Hypothalamus (tissue), 51 donors: ENCODE measurements around the gene MTFP1.
"Not testable (repeated sequence)": the region's sequence is repeated elsewhere in the genome, so short reads cannot be mapped to it uniquely, and the experiment has no call there.

ENCODE experiments used
- DNase-seq, 51 donors: peaks; one replicate each; lab custom pipeline; 2025; lab: John Stamatoyannopoulos, UW

Gene MTFP1

DNA sequence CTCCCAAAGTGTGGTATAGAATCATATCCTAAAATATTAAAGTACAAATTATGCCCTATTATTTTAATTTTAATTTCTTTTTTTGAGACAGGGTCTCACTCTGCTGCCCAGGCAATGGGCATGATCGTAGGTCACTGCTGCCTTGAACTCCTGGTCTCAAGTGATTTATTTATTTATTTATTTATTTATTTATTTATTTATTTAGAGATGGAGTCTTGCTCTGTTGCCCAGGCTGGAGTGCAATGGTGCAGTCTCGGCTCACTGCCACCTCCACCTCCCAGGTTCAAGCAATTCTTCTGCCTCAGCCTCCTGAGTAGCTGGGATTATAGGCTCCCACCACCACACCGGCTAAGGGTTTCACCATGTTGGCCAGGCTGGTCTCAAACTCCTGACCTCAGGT is 24.5 kb upstream of the MTFP1 start:
- DNase-seq = not testable (repeated sequence)

- peak in 1 of 51 donors; percentile 37 for DNase-seq
Observed at GRCh38 chr22:30402028-30402765, 23.4 kb upstream of the MTFP1 start.

- not testable (repeated sequence) for DNase-seq
Observed at GRCh38 chr22:30402766-30403104, 22.8 kb upstream of the MTFP1 start.

- no peak for DNase-seq
Observed at GRCh38 chr22:30404307-30404706, 21.3 kb upstream of the MTFP1 start.

DNA sequence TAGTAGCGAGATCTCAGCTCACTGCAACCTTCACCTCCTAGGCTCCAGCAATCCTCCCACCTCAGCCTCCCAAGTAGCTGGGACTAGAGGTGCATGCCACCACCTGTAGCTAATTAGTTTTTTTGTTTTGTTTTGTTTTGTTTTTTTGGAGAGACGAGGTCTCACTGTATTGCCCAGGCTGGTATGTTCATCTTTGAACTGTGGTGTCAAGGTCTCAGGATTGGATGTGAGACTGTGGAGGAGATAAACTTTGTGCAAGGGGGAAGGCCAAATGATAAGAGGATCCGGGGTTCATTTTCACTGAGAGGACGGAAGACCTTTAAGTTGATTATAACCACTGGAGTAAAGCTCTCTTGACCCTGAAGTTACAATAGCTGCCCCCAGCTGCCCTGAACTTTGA is 19.8 kb upstream of the MTFP1 start:
- DNase-seq = no peak

DNA sequence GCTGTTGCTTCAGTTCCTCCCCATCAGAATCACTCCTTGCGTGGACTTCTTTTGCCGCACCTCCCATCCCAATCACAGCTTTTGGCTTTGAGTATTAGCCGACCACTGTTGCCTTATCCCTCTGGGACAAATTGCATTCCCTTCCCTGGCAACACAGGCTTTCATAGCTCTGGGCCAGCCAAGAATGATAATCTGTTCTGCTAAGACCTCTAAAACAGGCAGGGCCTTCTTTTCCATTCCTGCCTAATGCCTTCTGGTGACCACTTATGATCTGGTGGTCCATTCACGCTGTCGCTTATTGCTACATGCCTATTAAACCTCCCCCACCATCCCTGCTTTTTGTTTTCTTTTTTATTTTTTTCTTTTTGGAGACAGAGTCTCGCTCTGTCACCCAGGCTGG is 19.2 kb upstream of the MTFP1 start:
- DNase-seq = no peak

- DNase-seq = no peak
Observed at GRCh38 chr22:30408388-30409102, 17.0 kb upstream of the MTFP1 start.

DNA sequence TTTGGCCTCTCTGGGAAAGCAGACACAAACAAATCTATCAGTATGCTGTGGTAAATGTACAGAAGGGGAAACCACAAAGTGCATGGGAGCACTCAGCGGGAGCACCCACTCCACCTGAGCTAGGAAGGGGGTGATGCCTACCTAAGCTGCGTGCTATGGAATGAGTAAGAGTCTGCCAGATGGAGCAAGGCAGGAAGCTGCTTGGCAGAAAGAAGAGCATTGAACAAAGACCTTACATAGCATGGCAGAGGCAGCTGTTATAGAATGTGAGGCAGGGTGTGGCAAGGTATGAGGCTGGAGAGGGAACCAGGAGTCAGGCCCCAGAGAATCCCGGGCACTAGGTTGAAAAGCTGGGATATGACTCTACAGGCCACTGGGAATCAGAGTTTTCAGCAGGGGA is 13.8 kb upstream of the MTFP1 start:
- no peak for DNase-seq

DNA sequence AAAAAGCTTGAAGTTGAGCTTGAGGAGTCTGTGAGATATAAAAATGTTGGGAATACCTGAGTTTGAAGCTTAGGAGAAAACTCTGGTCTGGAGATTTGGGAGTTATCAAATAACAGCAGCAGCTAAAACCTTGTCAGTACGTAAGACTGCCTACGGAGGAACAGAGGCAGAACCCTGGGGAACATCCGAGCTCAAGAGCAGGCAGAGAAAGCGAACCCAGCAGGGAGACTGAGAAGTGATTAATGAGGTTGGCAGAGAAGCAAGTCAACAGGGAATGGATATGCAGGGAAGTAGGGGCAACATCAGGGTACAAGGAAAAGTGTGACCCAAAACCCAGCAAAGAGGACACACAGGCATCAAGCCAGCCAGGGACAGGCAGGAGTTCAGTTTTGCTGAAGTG is 12.6 kb upstream of the MTFP1 start:
- DNase-seq = no peak

DNA sequence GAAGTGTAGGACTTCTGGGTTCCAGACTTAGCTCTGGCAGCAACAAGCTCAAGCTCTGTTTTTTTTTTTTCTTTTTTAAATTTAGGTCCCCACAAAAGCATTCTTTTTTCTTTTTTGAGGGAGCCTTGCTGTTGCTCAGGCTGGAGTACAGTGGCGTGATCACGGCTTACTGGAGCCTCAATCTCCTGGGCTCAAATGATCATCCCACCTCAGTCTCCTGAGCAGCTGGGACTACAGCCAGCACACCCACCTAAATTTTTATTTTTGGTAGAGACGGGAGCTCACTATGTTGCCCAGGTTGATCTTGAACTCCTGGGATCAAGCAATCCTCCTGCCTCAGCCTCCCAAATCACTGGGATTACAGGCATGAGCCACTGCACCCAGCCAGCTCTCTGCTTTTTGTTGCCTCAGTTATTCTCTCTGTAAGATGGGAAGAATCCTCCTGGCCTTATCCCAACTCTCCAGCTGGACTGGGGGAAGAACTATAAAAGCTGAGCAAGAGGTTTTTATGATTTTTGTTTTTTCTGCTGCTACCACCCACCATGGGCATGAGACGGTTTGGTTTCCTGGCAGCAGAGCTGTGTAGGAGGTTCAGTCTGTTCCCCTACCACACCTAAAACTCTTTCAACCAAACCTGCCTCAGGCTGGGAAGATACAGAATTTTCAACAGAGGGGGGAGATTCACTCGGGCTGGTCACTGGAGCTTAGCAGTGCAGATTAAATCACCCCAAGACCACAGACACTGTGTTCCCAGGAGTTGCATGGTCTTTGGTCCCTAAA is 11.6 kb upstream of the MTFP1 start:
- peak in 1 of 51 donors; percentile 27 for DNase-seq

GRCh38 chr22:30414525-30415047 is 11.0 kb upstream of the MTFP1 start:
- no peak for DNase-seq

DNA sequence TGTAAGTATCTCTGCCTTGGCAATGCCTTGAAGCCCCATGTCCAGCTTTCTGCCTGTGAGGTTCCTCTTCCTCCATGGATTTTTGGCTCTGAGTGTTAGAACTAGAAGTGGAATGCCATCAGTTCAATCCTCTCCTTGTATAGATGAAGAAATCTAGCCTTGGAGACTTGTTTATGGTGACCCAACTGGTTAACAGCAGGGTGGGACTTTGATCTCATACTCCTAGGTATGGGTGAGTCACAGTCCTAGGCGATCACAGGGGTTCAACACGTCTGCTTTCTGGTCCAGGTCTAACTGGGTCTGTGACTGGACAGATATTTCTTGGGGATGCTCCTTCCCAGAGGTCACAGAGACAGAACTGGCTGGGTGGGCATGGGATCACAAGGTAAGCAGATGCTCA is 9.2 kb upstream of the MTFP1 start:
- no peak for DNase-seq

DNA sequence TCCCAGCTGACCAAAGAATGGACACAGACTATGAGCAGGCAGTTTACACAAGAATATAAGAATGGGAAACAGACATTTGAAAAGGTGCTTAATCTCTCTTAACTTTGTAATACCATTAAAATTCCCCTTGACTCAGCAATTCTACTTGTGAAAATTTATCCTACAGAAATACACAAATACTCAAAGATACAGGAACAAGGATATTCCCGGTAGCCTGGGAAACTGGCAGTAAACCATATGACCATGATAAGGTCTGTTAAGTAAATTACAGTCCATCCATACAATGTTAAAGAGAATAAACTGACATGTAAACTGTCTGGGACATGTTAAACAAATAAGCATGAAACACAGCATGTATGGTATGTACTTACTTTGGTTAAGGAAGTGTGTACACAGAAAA is 8.7 kb upstream of the MTFP1 start:
- no peak for DNase-seq

DNA sequence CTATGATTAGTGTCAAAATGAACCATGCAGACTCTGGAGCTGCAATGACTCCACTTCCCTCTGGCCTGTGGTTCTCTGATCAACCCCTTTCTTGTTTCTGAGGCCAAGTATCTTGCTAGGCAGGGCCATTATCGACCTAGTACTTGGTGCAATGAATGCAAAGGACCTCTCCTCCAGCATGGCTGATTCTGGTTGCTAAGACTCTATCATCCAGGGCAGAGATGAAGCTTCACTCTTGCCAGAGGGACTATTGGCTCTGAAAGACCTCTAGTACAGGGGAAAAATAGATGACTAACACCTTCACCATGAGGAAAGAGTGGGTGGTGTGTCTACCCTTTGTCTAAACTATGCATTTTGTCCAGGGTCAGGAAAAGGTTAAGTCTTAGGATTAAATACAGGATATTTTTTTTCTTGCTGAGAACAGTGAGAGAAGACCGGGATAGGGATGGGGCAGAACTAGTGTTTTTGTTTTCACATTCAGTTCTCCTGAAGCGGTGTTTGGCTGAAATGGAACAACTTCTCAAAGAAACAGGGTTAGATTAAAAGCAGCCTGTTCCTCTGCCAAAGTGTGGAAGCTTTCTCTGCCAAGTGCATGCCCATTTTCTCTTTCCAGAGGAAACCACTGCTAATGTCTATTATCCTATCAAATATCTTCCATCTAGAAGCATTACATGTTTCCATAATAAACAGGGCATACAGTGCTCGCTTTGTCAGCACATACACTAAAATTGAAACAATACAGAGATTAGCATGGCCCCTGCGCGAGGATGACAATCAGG is 5.0 kb upstream of the MTFP1 start:
- DNase-seq = peak in 2 of 51 donors; percentile 16 to 23

DNA sequence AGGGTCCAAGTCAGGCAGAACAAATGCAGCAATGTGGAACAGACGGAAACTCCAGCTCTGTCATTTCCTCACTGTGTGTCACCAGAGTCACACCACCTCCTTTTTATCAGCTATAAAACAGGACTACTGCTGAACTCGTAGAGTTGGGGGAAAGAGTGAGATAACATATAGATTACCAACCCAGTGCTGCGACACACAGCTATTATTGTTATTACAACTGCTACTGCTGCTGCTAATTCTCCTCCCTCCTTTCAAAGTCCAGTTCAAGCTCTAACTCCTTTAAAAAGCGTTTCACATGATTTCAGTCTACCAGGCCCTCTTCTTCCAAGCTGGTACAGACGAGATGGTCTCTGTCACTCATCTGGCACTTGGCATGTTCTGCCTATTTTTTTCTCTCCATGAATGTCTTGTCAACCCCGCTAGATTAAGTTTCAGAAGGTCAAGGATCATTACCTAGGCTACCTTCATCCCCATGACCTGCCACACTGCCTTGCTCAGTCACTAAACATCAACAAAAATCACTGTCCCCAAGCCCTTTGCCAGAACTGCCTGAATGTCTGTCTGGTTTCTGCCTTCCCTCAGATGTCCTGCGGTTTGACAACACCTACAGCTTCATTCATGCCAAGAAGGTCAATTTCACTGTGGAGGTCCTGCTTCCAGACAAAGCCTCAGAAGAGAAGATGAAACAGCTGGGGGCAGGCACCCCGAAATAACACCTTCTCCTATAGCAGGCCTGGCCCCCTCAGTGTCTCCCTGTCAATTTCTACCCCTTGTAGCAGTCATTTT is 3.7 kb upstream of the MTFP1 start:
- no peak for DNase-seq

GRCh38 chr22:30422481-30423300 is 2.9 kb upstream of the MTFP1 start:
- DNase-seq = peak in 46 of 51 donors; percentile 37 to 92 (median 66)

DNA sequence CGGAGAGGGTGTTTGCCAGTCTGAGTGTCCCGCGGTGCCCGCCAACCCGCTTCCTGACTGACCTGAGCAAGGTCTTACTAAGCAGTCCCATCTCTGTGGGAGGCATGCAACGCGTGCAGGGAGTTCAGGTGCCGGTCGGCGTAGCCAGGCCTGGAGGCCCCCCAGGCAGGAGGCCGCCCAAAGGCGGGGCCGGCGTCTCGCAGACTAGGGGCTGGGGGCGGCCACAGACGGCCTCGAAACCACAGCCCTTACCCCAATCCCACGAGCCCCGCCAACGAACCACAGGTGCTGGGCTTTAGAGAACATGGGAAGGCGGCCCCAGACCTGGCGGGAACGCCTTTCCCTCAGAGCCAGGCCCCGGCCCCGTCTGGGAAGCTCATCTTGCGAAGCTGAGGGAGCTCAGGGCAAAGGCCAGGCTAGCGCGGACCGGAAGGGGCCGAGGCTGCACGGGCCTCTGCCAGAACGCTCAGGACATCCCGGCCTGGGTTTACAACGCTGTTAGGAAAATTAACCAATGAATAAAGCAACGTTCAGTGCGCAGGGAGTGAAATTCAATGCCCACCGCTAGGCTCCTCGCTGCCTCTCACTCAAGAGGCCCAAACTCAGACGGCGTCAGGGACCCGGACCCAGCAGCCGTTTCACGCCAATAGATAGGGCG is 2.1 kb upstream of the MTFP1 start:
- DNase-seq = peak in 26 of 51 donors; percentile 54 to 94 (median 72)

DNA sequence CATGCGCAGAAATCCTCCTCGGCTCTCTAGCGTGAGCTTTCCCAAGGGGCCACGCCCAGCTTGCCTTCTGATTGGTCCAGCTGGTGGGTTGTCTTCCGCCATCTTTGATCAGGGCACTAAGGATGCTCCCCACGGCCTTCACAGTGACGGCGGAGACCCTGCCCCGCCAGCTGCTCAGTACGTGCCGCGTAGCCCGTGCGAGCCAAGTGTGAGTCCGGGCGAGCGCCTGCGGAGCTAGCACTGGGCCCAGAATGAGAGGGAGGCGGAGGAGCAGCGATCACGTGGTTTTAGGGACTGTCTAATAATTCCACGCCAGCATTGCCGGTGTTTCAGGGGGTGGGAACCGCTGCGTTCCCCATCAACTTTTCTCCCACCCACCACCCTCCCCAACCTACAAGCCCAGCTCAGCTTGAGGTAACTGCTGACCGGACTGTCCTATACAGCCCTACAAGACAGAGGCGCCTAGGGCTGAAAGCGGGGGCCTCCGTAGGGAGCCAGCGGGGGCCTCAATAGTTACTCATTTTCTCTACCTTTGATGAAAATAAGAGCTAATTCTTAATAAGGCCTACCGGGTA is 1.5 kb upstream of the MTFP1 start:
- peak; percentile 88 to 100 (median 98) for DNase-seq
